Stimulated activated naive CD4-positive, alpha-beta T cell treated with Interleukin-2 at 50 U/mL for 16 hours (primary cell): Measurements from ENCODE around the gene NDUFB8.

Source experiments
- DNase-seq: peaks from one replicate; lab custom pipeline; 2025; lab: John Stamatoyannopoulos, UW

The NDUFB8 gene

DNA sequence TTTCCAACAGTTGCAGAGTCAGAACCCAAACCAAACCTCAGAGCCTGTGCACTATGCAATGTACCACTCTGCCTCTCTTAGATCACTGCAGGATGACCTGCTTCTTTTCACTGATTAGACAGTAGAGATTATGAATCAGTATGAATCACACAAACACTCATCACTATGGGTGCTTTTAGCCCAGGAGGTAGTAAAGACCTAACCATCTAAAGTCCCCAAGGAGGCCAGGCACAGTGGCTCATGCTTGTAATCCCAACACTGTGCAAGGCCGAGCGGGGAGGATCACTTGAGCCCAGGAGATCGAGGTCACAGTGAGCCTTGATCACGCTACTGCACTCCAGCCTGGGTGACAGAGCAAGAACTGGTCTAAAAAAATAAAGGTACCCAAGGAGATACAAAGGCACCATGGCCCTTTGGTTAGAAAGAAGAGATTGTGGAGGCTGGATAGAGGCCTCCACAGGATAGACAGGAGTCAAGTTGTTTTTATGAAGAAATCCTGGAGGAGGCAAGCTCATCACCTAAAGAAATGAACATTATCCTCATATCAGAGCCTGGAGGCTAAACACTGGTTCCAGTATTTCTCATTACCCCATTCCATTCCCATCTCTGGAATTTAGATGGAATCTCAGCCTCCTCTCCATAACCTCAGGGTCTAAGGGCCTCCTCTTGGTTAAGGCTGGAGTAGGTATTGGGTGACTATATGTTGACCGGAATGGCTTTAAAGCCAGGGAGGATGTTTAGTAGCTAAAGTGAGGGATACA lies 22.9 kb downstream of the NDUFB8 start:
- DNase-seq: no peak

DNA sequence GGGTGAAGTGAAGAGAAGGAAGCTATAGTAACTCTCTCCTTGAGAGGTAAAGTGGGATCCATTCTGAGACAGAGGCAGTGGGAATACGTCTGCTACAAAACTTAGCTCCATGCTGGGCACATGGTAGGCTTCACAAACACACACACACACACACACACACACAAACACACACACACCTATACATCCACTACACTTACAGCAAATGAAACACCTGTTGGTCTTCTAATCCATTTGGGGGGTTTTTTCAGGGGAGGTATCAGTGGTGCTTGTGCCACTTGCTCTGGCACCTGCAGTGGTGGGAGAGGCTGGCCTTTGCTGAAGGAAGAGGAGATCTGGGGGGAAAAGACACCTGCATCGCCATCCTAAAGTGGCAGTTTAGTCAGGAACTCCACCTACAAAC lies 24.5 kb downstream of the NDUFB8 start:
- DNase-seq: no peak

DNA sequence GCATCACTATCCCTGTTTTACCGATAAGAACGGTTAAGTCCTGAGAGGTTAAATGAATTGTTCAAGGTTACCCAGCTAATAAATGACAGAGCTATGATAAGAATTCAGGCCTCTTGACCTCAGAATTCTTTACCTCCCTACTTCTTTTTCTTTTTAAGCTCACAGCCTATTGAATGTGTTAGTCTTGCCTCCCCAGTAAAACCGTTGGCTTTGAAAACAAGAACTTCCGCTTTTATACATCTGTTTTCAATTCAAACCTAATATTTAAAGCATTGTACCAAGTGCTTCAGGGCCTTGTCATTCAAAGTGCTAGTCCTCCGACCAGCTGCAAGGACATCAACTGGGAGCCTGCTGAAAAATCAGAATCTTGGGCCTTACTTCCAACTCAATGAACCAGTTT lies 25.6 kb downstream of the NDUFB8 start:
- DNase-seq: no peak

DNA sequence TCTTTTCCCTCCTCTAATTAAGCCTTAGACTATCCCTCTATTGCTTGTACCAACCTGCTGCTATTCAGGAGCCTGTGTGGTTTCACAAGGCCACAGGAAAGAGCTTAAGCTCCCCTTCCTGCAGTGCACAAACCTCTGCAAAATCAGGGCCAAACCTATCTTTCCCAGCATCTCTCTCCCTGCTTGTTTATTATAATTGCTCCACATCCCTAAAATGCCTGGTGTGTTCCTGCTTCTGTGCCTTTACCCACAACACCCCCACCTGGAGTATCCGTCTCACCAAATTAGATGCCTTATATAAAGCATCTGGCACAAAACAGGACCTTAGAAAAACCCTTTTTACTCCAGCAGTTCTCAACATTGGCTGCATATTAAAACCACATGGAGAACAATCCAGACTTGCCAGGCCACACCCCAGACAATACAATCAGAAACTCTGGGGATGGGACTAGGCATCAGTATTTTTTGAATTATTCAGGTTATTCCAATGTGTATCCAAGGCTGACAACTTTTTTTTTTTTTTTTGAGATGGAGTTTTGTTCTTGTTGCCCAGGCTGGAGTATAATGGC lies 26.7 kb downstream of the NDUFB8 start:
- DNase-seq: no peak

DNA sequence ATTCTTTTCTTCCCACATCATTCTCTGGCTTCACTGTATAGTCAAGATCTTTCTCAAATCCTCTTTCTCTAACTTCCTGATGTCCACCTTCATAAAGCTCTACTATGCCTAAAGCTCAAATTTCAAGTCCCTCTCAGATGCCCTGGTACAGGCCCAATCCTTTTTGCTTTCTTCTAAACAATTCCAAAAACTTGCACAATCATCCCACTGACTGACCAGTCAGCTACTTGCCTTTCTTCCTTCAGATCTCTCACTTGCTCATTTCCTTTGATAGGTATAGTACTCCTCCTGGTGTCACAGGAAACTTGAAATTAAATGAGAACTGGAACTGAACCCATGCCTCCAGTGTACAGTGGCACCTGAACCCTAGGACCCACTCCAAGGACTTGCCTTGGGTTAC lies 28.2 kb downstream of the NDUFB8 start:
- DNase-seq: no peak

DNA sequence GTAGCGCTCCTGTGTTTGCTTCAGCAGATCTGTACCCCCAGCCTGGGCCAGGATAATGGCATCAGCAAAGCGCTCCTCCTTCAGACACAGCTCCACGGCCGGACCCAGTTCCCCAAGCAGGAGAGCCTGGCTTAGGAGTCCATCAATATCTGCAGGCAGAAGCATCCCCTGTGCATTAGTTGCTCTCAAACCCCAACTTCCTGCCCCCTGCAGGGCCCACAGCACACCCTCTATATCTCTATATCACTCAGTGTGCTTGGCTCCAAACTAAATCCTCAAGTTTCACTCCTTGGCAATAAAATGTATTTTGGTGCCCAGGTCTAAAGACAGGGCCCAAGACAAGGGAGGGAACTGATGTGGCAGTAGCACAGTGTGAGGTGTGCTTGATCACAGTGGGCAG lies 31.6 kb downstream of the NDUFB8 start:
- DNase-seq: no peak

DNA sequence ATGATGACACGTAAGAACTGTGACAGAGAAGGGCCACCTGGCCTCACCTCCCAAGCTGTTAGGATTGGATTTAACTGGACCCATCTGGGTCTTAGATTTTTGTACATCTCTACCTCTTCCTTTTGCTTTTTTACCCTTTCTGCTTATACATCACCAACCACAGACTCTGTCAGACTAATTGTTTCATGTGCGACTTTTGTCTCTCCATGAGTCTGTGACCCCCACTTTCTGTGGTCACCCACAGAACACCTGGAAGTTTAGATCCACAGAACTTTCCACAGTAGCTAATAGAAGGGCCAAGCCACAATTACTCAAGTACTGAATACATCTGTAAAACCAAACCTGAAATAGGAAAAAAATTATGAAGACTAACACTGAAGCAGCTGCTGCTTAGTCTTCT lies 33.1 kb downstream of the NDUFB8 start:
- DNase-seq: no peak

DNA sequence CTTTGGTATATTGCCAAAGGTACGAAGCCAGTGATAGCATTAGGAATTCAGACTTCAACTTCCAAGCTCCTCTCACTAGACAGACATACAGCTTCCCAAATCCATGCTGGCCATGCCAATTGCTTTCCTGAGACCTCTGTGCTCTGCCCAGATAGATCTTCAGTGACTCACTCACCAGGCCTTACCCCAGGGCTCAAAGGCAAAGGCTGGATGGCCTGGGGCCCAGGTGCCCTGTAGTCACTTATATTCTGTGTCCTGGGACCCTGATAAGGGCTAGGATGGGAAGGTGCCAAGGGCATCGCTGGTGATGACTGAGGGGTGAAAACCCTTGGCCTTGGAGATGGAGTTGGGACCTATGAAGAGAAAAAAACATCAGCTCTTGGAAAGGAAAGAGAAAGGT lies 39.1 kb downstream of the NDUFB8 start:
- no peak for DNase-seq

DNA sequence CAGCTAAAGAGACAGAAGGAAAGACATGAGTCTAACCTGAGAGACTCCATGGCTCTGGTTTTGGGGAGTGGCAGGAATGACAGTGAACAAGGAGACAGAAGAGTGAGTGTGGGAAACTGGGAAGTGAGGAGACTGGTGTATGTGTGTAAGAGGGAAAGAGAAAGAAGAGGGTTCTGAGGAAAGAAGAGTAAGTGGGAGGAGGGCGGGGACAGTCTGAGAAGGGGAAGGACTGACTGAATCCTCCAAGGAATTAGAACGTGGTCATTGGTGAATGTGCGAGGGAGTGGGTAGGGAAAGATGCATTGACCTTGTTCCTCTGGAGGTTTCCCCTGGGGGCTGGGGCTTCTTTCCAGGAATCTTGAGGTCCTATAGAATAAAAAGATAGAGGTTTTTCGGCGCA lies 40.3 kb downstream of the NDUFB8 start:
- no peak for DNase-seq

DNA sequence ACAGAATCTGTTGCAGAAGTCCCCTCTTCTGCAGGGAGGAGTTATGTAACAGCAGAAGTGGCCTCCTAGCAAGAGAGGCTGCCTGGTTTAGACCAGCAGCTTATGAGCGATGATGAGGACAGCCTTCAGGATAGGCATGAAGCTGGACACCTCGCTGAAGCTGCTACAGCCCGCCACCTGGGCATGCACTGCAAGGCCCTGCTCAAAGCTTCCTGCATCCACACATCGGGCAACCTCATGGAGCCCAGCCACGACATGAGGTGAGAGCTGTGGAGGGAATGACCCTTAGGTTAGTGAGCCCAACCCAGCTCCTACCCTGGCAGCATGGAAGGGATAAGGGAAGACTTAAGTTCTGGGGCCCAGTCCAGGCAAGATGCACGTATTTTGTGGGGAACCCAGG lies 42.1 kb downstream of the NDUFB8 start:
- no peak for DNase-seq

DNA sequence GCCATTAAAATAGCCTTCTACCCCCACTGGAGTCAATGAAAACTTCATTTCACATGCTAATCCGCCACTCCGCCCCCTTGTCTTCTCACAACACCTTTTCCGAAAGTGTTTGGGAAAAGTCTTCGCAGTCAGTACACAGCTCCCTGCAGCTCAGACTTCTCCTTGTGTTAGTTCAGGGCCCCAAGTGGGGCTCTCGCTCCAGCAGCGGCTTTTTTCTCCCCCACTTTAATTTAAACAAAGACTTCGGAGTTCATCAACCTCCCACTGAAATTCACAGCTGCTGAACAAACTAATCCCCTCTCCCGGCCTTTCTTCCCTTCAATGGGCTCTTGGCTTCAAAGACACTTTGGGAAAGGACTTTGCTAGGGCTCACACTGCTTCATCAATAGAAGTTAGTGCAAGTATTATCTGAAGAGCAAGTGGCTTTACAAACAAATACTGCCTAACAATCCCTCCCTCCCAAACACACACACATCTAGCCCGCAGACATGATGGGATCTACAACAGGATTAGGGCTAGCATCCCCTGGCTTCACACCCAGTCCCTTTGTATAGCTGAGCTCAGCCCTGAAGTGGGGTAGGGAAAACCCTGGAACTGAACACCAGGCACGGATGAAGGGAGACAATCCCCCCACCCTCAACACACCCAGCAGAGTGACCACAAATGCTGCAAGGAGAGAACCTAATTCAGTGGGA lies 43.7 kb downstream of the NDUFB8 start:
- no peak for DNase-seq

DNA sequence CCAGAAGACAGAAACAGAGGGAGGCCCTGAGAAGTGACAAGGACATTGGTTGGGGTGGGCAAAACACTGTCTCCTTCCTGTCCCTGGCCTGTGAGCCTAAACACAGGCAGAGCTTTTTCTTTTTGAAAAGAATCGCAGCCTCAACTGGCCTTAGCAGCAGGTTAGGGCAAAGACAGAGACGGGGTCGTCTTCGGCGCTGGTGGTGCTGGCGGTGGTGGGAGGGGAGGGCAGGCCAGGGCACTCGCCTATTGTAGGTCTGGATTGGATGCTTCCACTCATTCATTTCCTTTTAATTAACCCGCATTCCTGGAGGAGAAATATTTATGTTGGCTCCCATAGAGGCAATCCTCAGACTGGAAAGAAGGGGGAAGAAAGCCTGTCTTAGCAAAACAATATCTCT lies 44.3 kb downstream of the NDUFB8 start:
- DNase-seq: no peak

DNA sequence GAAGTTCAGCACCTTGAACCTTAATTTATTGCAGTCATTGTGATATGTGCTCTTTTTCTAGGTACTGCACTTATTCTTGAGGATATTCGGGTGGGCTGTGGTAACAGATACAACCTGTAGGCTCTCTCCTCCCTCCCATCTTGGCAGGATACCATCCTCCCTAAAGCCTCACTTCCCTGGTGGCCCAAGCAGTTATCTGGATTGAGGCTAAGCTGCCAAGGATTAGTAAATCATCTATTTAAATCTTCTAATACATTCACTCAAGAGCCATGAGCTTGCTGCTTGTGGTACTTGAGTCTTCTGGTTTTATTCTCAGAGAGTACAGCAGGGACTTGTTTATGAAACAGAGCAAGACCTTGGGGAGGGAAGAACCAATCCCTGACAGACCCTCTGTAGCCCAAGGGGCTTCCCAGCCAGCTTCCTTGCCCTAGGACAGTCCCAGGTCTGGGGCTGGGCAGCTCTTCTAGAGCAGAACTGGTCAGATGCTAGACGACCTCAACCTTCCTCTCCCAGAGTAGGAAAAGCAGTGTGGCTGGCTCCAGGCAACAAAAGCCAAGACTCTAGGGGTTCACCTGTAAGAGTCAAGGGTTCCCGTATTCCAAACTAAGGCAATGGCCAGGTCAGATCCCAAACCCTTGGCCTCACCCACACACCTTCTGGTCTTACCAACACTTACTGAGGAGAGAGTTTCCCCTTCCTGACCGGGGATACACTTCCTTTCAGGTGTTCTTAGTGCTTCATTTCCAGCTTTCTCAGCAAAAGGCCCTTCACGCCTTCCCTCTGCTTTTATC lies 45.6 kb downstream of the NDUFB8 start:
- DNase-seq: no peak

DNA sequence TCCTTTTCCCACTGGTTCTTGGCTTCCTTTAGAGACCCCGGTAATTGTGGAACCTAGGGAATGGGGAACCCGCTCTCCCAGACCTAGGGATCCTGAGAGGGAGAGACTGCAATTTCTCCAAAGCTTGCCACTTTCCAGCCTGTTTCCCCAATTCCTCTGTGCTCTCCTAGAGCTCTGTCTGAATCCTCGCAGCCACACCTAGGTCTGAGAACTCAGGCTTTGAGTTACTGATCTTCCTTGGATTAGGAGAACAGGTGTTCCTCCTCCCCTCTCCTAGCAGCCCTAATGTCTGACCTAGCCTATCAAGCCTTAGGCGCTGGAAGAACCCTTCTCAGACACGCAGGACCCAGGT lies 46.9 kb downstream of the NDUFB8 start:
- DNase-seq: no peak

DNA sequence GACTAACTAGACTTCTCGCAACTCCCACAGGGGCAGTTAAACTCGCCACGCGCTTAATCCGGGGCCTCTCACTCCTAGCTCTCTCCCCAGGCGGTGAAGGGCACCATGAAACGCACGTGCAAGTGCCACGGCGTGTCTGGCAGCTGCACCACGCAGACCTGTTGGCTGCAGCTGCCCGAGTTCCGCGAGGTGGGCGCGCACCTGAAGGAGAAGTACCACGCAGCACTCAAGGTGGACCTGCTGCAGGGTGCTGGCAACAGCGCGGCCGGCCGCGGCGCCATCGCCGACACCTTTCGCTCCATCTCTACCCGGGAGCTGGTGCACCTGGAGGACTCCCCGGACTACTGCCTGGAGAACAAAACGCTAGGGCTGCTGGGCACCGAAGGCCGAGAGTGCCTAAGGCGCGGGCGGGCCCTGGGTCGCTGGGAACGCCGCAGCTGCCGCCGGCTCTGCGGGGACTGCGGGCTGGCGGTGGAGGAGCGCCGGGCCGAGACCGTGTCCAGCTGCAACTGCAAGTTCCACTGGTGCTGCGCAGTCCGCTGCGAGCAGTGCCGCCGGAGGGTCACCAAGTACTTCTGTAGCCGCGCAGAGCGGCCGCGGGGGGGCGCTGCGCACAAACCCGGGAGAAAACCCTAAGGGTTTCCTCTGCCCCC lies 47.4 kb downstream of the NDUFB8 start:
- DNase-seq: peak; percentile 57

DNA sequence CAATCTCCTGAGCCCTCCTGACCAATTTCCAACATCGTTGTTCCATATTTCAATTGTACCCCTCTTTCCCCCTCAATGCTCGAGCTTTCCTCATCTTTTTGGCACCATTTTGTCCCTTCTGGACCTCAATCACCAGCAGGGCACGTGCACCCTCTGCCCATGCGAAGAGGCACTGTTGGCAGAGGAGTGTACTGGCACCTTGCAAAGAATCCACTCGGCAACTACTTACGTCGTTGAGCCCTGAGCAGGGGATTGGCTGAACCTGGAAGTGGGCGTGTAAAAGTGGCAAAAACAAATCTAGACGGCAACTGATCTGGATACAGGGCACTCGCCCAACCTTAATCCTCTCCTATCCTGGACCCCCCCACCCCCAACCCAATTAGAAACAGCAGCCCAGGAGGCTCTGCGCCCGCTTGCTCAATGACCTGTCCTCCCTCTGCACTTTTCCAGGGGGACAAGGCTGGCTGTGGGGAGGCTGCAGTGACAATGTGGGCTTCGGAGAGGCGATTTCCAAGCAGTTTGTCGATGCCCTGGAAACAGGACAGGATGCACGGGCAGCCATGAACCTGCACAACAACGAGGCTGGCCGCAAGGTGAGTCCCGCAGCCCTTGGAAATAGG lies 48.1 kb downstream of the NDUFB8 start:
- peak; percentile 82 for DNase-seq

DNA sequence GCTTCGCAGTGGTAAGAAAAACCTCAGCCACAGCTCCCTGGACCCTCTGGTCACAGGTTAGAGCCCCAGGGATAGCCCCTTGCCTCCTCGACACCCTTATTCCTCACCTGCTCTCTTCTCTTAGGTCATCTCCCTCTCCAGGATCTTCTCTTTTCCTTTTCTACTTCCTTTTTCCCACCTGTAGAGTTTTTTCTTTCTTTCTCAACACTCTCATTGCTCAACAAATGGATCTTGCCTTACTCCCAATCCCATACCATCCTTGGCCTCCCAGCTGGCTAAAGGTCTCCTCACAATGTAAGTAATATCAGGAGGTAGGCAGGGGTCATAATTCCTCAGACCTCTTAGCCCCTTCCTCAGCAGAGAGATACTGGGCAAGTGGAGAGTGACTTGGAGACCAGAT lies 49.7 kb downstream of the NDUFB8 start:
- no peak for DNase-seq

DNA sequence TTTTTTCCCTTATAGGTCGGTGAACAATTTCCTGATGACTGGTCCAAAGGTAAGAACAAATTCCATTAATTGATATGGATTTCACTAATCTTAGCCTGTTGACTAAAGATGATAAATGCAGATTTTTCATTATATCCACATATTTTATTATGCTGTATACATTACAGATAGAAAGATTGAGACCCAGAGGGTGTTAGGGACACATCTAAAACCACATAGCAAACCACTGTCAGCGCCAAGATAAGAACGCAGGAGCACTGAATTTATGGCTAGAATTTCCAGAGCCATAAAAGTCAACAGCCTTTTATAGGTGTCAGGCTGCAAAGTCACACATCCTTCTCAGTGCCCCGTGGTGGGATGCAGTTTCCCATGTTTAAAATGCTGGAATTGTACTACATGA lies 50.6 kb downstream of the NDUFB8 start:
- no peak for DNase-seq

DNA sequence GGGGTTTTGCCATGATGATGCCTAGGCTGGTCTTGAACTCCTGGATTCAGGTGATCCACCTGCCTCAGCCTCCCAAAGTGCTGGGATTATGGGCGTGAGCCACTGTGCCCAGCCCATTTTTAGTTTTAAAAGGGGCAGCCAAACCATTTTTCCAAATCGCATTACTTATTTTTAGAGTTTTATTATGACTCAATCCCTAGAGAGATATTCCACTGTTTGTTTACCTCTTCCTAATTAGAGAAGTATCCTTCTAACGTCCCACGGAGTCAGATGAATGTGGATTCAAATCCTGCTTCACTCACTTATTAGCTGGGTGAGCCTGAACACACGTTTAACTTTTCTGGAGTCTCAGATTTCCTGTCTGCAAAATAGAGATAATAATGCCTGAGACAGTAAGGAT lies 51.7 kb downstream of the NDUFB8 start:
- DNase-seq: no peak
